Measurements from ENCODE around the gene KLHL17. TPM values are rescaled to one million over a fixed set of nuclear protein-coding genes. Genes with fewer than 3 reads are reported as not detected.

The KLHL17 gene
- total RNA-seq, 1 donor, result 5.0 TPM

DNA sequence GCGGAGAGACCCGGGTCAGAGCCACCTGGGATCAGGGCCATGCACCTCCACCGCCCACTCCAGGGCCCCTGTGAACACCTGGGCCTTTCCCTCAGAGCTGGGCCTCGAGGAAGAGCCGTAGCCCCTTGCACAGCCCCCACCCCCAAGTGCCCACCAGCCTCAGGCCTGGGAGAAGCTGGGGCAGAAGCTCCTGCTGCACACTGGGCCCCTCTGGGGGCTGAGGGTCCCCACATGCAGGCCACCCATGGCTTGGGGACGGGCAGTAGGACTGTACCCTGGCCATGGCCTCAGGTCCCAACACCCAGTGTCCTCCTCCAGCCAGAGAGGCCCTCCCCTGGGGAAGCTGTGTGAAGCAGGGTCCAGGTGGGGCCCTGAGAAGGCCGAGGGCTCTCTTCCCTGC lies 7.8 kb upstream of the KLHL17 start:
- no peak overlapping the region for H3K4me3 ChIP-seq (ENCODE audit: low read depth, low read length)
- TF ChIP-seq, protein P1, sequence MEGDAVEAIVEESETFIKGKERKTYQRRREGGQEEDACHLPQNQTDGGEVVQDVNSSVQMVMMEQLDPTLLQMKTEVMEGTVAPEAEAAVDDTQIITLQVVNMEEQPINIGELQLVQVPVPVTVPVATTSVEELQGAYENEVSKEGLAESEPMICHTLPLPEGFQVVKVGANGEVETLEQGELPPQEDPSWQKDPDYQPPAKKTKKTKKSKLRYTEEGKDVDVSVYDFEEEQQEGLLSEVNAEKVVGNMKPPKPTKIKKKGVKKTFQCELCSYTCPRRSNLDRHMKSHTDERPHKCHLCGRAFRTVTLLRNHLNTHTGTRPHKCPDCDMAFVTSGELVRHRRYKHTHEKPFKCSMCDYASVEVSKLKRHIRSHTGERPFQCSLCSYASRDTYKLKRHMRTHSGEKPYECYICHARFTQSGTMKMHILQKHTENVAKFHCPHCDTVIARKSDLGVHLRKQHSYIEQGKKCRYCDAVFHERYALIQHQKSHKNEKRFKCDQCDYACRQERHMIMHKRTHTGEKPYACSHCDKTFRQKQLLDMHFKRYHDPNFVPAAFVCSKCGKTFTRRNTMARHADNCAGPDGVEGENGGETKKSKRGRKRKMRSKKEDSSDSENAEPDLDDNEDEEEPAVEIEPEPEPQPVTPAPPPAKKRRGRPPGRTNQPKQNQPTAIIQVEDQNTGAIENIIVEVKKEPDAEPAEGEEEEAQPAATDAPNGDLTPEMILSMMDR (IDR thresholded peaks at IDR 0.05; ENCODE audit: insufficient read depth, low read length), result no peak
- DNase-seq (ENCODE audit: low read depth), result no peak

DNA sequence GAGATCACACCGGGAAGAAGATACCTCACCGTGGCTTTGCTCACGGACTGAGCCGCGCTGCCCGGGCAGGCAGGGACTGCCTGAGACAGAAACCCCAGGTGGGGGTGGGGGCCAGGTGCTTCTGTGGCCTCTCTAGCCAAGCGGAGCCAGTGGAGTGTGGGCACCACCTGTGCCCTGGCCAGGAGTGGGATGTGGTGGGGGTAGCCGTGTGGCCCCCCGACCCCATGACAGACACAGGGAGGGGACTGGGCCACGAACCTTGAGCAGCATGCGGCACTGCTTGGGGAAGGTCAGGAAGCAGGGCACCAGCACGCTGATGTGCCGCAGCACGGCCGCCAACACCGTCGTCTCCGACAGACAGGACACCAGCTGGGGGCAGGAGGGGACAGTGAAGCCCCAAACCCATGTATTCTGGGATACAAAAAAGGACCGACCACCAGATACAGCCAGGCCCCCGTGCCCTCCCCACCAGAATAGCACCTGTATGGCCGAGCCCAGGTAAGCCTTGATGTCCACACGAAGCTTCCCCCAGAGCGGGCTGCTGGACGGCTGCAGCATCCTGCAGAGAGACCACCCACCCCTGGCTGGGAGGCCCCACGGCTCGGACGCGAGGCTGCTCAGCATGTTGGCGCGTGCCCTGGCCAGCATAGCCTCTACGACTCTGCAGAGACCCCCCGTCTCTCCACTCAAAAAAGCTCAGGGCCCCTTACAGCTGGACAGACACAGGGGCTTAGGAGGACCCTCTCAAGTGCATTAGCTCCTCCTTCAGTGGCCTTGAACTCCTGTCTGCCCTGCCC lies 6.7 kb upstream of the KLHL17 start:
- TF ChIP-seq, protein P1 (IDR thresholded peaks at IDR 0.05; ENCODE audit: insufficient read depth, low read length), result no peak
- no peak overlapping the region for H3K4me3 ChIP-seq (ENCODE audit: low read depth, low read length)
- DNase-seq (ENCODE audit: low read depth), result no peak

DNA sequence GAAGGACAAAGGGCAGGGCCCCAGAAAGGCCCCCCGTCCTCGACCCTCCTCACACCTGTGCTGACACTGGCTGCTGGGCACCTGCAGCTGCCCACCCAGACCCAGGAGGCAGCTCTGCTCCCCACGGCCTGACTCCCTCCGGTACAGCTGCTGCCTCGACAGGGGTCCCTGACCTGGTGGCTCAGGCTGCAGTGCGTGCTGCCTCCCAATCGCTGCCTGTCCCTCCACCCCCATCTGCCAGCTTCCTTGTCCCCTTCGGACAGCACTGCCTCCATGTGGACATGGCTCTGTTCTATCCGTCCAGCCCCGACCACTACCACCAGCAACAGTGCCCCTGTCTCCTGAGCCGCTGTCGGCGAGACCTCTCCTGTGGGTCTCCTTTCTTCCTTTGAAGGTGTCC lies 5.5 kb upstream of the KLHL17 start:
- H3K4me3 ChIP-seq (ENCODE audit: low read depth, low read length), result no peak overlapping the region
- TF ChIP-seq, protein P1 (IDR thresholded peaks at IDR 0.05; ENCODE audit: insufficient read depth, low read length), result no peak
- no peak for DNase-seq (ENCODE audit: low read depth)

DNA sequence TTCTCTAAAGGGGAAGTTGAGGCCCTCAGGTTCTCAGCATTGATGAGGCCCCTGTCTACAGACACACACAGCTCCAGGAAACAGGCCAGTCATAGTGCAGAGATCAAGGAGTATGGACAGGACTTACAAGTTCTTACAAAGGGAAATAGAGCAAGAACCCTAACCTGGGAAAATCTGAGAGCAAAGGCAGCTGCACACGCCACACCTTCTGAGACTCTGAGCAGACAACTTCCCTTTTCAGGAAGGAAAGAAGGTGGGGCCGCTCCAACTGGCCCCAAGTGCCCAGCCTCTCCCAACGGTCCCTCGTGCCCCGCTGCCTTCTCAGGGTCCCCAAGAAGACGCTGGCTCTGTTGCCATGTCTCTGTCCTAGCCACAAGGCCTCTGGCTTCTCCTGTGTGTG lies 4.9 kb upstream of the KLHL17 start:
- DNase-seq (ENCODE audit: low read depth), result no peak
- H3K4me3 ChIP-seq (ENCODE audit: low read depth, low read length), result no peak overlapping the region
- TF ChIP-seq, protein P1 (IDR thresholded peaks at IDR 0.05; ENCODE audit: insufficient read depth, low read length), result no peak

DNA sequence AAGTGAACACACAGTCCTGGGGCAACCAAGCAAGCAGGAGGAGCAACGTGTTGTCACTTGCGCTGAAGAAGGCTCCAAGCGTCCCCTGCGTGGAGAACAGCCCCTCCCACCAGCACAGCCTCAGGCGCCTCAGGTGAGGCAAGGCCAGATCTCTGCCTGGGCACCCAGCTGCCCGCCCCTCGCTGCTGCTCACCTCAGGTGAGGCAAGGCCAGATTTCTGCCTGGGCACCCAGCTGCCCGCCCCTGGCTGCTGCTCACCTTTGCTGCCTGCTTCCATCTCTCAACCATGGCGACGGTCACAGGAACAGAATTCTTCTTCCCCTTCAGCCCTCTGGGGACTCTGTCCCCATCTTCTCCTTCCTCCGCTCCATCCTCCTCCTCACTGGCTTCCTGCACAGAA lies 3.7 kb upstream of the KLHL17 start:
- DNase-seq (ENCODE audit: low read depth), result no peak
- H3K4me3 ChIP-seq (ENCODE audit: low read depth, low read length), result no peak overlapping the region
- TF ChIP-seq, protein P1 (IDR thresholded peaks at IDR 0.05; ENCODE audit: insufficient read depth, low read length), result no peak

DNA sequence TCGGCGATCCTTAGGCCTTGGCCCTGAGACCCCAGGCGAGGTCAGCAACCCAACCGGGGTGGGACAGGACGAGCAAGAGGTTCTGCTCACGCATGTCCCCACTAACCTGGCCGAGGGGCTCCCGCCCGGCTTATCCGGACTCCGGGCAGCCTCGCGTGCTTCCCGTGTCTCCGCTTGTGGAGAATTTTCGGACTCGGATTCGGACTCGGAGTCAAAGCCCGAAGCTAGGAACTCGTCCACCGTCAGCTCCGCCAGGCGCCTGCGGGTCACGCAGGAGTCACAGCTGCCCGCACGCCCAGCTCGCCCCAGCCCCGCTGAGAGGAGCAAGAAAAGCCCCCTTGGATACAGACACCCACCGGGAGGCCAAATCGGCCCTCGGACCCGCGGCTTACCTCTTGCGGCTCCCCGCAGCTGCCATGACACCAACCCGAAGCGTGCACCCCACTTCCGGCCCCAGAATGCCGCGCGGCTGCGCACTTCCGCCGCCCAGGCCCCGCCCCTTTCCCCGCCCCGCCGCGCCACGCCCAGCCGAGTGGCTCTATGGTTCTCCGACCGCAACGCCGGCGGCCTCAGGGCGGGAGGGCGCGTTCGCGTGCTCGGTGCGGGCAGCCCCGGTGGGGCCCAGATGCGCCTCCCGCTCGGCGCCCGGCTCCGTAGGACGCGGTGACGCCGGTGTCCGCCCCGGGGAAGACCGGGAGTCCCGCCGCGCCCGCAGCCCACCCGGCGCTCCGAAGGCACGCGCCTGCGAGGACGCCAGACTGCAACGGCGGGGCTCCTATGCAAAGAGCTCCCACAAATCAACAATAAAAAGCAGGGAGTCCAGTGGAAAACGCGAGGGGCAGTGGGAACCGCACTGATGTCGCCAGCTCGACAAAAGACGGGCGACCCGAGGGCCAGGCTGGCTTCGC lies 1.3 kb upstream of the KLHL17 start, which contains the start of gene NOC2L:
TSS of gene NOC2L (minus strand) at position 434 of the 908 bp plus-strand sequence. CDS start at position 418, 16 bp downstream.
- DNase-seq (ENCODE audit: low read depth), result peak; percentile 81
- TF ChIP-seq, protein P1 (IDR thresholded peaks at IDR 0.05; ENCODE audit: insufficient read depth, low read length), result no peak
- H3K4me3 ChIP-seq (ENCODE audit: low read depth, low read length), result peak within 1 kb of the TSS; percentile 82

Measured in fibroblast of the aortic adventitia (primary cell).